A673 (cell line): ENCODE data around the gene RASL11B. TPM values are rescaled to one million over a fixed set of nuclear protein-coding genes. Genes with fewer than 3 reads are reported as not detected.

Source experiments
- BruUV-seq: library from RNA; stranded (reverse); fragments of 400-500 nt; replicated peaks from 2 replicates; lab custom pipeline; 2021; lab: Mats Ljungman, UMichigan
- CTCF ChIA-PET: fragments of 300-600 bp; sonication (Branson Sonifier 250); formaldehyde crosslinking; loops from one replicate; lab custom pipeline; 2022; ENCODE audit warnings: antibody characterized with exemption; lab: Charles Lee
- POLR2A ChIA-PET: fragments of 300-600 bp; sonication (Branson Sonifier 250); formaldehyde crosslinking; loops from one replicate; lab custom pipeline; 2022; ENCODE audit warnings: antibody characterized with exemption; ENCODE audit not compliant: low non-redundant PET; lab: Charles Lee
- DNase-seq: peaks from one replicate; pipeline ENCODE4 v3.0.0-alpha.2; 2015; ENCODE audit warnings: low spot score
- H3K27ac ChIP-seq: fragments of 200-600 bp; sonication (generic); 2 replicates; pipeline ENCODE4 v1.5.1; 2016; ENCODE audit warnings: mixed run types, low read depth, mild to moderate bottlenecking, mixed read lengths, antibody characterized with exemption, low read length; ENCODE audit not compliant: poor library complexity, severe bottlenecking
- H3K27me3 ChIP-seq: fragments of 200-600 bp; sonication (generic); replicated peaks from 2 replicates; pipeline ENCODE4 v1.6.1; 2017; ENCODE audit warnings: mixed run types, low read depth, mild to moderate bottlenecking, mixed read lengths, antibody characterized with exemption, low read length; ENCODE audit not compliant: insufficient read depth, poor library complexity
- H3K36me3 ChIP-seq: fragments of 200-600 bp; sonication (generic); 2 replicates; pipeline ENCODE4 v1.6.1; 2016; ENCODE audit warnings: mixed run types, mild to moderate bottlenecking, mixed read lengths, antibody characterized with exemption, low read length; ENCODE audit not compliant: insufficient read depth, poor library complexity, severe bottlenecking
- H3K4me1 ChIP-seq: fragments of 200-600 bp; sonication (generic); 2 replicates; pipeline ENCODE4 v1.6.1; 2017; ENCODE audit warnings: mixed run types, mild to moderate bottlenecking, mixed read lengths, antibody characterized with exemption, low read length; ENCODE audit not compliant: insufficient read depth, poor library complexity, severe bottlenecking
- H3K4me3 ChIP-seq: fragments of 200-600 bp; sonication (generic); 2 replicates; pipeline ENCODE4 v1.5.1; 2016; ENCODE audit warnings: low read depth, mixed run types, mild to moderate bottlenecking, mixed read lengths, low read length; ENCODE audit not compliant: poor library complexity, severe bottlenecking
- H3K9me3 ChIP-seq: fragments of 200-600 bp; sonication (generic); 2 replicates; pipeline ENCODE4 v1.6.1; 2016; ENCODE audit warnings: mixed run types, low read depth, mild to moderate bottlenecking, mixed read lengths, antibody characterized with exemption, low read length; ENCODE audit not compliant: poor library complexity, severe bottlenecking
- CTCF ChIP-seq: fragments of 300-800, 200-600 bp; sonication (generic); conservative IDR thresholded peaks from 2 replicates; pipeline ENCODE4 v1.5.1; 2017; ENCODE audit warnings: low read depth, mild to moderate bottlenecking, antibody characterized with exemption, low read length, moderate library complexity, mixed read lengths
- EZH2 ChIP-seq: fragments of 200-600 bp; sonication (generic); IDR thresholded peaks from 2 replicates; pipeline ENCODE4 v1.6.1; 2017; ENCODE audit warnings: borderline replicate concordance, low read depth, mild to moderate bottlenecking, mixed read lengths, antibody characterized with exemption, low read length; ENCODE audit not compliant: poor library complexity, severe bottlenecking
- intact Hi-C: fragments of 100-400 bp; cut with micrococcal nuclease; formaldehyde crosslinking; loops from one replicate; pipeline ENCODE4 v1.10.0; 2022; ENCODE audit not compliant: unreplicated experiment
- total RNA-seq: library from RNA; stranded (reverse); gene quantifications from 2 replicates; pipeline ENCODE4 v1.2.3, GENCODE V29; 2021

The RASL11B gene
- total RNA-seq, 1 experiment from 2014 or later, result 0.67 TPM

- intact Hi-C loops, result loop anchor here (10.0 kb wide), 1 partner anchor 155 kb away; no protein-coding TSS in a partner anchor
- H3K27me3 ChIP-seq, result no peaks in the 10 kb centered on the region
- TF ChIP-seq EZH2, result no peak
- TF ChIP-seq CTCF, result no peak
- no peak for DNase-seq
- H3K9me3 ChIP-seq, result no peaks in the 10 kb centered on the region
- ChIA-PET POLR2A (no interaction called here), CTCF (no interaction called here)
- H3K4me1 ChIP-seq, result no peaks in the 10 kb centered on the region
- no TSS peak for BruUV-seq
- no peak overlapping the region for H3K4me3 ChIP-seq
- H3K27ac ChIP-seq, result no peak overlapping the region
- H3K36me3 ChIP-seq, result no peaks in the 10 kb centered on the region
Measured at GRCh38 chr4:52869656-52870055, 7.5 kb downstream of the RASL11B start.

- Histone ChIP-seq H3K27ac (no peak overlapping the region), H3K9me3 (no peaks in the 10 kb centered on the region), H3K27me3 (no peaks in the 10 kb centered on the region), H3K36me3 (no peaks in the 10 kb centered on the region), H3K4me3 (no peak overlapping the region), H3K4me1 (no peaks in the 10 kb centered on the region)
- DNase-seq, result no peak
- intact Hi-C loops, result no loop called here
- TF ChIP-seq EZH2, result no peak
- TF ChIP-seq CTCF, result no peak
- no TSS peak for BruUV-seq
- CTCF ChIA-PET, result no interaction called here
- POLR2A ChIA-PET, result no interaction called here
Measured at GRCh38 chr4:52870225-52870624, 8.1 kb downstream of the RASL11B start.

GRCh38 chr4:52873191-52873590, 11.1 kb downstream of the RASL11B start:
- Histone ChIP-seq H3K27me3 (no peaks in the 10 kb centered on the region), H3K27ac (no peak overlapping the region), H3K36me3 (no peaks in the 10 kb centered on the region), H3K4me3 (no peak overlapping the region), H3K4me1 (no peaks in the 10 kb centered on the region), H3K9me3 (no peaks in the 10 kb centered on the region)
- no peak for DNase-seq
- POLR2A ChIA-PET, result no interaction called here
- CTCF ChIA-PET, result no interaction called here
- no TSS peak for BruUV-seq
- intact Hi-C loops, result no loop called here
- no peak for TF ChIP-seq EZH2
- no peak for TF ChIP-seq CTCF
